ENCODE data around the gene GBF1.
"Not testable (repeated sequence)": the region's sequence is repeated elsewhere in the genome, so short reads cannot be mapped to it uniquely, and the experiment has no call there.

Gene GBF1

GRCh38 chr10:102268375-102268888 lies 23.1 kb downstream of the GBF1 start:
- DNase-seq = no peak

- DNase-seq = no peak
Measured at GRCh38 chr10:102269017-102269416, 23.7 kb downstream of the GBF1 start.

DNA sequence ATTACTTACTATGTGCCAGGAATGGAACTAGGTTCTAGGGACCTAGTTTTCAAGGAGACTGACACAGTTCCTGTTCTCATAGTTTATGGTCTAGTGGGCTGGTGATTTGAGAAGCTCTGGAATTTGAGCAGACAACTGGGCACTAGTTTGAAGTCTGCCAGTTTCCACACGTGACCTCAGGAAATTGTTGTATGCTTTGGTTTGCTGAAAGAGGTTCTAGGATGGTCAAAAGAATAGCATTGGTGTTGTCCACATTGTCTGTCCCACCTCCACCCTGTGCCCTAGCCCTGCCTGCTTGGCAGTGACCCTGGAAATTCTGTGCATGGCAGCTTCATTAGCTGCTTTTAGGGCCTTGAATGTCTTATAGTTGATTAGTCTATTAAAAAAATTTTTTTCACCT lies 28.7 kb downstream of the GBF1 start:
- no peak for DNase-seq

DNA sequence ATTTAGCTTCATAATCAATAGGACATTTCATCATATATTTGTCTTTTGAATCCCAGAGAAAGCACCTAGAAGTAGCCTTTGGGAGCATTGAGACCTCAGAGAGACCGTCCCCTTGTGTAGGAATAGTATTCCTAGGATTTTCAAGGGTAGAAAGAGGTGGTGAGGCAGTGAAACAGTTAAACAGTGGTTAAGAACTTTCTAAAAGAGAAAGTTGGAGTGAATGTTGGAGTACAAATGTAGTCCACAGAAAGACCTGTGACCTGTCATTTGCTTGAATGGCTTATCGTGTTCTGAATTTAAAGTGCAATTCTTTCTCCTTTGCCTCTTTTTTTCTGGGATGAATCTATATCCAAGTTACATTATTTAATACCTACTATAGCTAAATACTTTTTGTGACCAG lies 30.0 kb downstream of the GBF1 start:
- no peak for DNase-seq

- DNase-seq = no peak
Measured at GRCh38 chr10:102279104-102279503, 33.8 kb downstream of the GBF1 start.

DNA sequence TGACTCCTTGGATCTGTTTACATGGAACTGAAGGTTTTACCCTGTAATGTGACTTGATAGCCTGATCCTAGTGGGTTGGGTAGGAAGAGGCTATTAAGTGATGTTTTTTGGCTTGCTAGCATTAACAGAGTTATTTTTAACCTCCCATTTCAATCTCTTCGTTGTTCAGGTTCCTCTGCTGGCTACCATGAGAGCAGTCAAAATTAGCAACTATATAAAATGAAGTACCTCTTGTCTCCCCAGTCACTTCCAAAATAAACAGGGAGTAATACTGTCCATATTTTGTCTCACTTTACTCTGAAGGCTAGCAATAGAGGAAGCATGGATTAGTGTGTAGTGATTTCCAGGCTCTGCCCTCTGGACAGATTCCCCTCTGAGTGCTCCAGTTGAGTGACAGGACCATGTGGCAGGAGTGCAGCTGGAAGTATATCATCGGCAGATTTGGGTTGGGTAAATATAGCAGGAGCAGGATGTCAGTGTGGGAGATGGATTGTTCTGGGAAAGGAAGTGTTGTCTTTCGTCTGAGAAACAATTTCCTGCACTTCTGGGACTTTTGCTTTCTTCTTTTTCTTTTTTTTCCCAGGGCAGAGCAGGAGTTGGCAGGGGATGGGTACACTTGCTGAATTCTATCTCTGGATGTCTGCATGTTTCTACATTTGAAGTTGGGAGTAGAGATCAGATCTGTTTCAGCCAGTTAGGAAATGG lies 35.2 kb downstream of the GBF1 start:
- no peak for DNase-seq

DNA sequence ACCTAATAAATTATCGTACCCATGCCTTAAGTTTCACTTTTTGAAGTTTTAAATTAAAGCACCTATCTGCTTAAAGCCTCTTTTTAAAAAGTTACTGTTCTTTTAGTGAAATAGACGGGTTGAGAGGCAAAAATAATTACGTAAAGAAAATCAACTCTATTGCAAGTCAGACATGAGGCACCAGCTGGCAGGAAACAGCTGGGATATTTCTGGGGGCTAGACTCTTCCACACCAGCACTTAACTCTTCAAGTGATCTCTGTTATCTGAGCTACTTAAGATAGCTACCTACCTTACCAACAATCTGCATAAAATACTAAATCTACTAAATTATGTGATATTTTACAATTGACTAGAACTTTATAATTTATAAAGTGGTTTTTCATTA lies 35.8 kb downstream of the GBF1 start:
- no peak for DNase-seq

GRCh38 chr10:102283488-102283887 lies 38.2 kb downstream of the GBF1 start:
- DNase-seq = no peak

GRCh38 chr10:102283890-102284289 lies 38.6 kb downstream of the GBF1 start:
- DNase-seq = no peak

DNA sequence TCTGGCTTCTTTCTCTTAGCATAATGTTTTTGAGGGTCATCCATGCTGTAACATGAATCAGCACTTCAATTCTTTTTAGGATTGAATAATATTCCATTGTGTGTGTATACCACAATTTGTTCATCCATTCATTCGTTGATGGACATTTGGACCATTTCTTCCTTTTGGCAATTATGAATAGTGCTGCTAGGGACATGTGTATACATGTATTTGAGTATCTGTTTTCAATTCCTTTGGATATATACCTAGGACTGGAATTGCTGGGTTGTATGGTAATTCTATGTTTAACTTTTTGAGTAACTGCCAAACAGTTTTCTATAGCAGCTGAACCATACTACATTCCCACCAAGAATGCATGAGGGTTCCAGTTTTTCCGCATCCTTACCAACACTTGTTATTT lies 39.2 kb downstream of the GBF1 start:
- DNase-seq = no peak

DNA sequence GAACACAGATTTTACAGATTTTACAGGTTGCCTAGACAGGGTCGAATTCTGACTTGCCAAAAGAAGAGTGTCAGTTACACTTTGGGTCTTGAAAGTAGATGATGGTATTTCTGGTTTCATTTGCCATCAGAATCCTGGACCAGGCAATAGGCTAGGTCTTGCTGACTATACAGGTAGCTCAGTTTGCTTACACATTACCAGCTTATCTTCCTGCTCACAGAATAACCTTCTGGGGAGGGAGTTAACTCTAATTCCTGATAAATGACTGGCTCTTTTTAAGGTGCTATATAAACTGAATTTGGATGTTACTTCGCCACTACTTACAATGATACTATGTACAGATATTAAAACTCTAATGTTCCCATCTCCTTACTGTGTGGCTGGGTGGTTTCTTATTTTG lies 39.8 kb downstream of the GBF1 start:
- no peak for DNase-seq

GRCh38 chr10:102286216-102286615 lies 40.9 kb downstream of the GBF1 start:
- no peak for DNase-seq

DNA sequence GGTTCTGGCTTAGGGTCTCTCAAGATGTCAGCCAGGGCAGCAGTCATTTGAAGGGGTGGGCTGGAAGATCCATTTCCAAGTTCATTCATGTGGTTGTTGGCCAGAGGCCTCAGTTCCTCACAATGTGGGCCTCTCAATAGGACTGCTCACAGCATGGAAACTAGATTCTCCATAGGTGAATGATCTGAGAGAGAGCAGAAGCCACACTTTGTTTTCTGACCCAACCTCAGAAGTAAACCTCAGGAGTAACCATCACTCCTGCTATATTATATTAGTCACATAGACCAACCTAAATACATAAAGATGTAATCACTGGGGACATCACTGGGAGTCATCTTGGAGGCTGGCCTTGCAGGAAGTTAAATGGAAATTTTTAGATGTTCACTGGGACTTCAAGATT lies 42.2 kb downstream of the GBF1 start:
- no peak for DNase-seq

GRCh38 chr10:102287991-102288390 lies 42.7 kb downstream of the GBF1 start:
- no peak for DNase-seq

- DNase-seq = no peak
Measured at GRCh38 chr10:102289356-102289755, 44.0 kb downstream of the GBF1 start.

DNA sequence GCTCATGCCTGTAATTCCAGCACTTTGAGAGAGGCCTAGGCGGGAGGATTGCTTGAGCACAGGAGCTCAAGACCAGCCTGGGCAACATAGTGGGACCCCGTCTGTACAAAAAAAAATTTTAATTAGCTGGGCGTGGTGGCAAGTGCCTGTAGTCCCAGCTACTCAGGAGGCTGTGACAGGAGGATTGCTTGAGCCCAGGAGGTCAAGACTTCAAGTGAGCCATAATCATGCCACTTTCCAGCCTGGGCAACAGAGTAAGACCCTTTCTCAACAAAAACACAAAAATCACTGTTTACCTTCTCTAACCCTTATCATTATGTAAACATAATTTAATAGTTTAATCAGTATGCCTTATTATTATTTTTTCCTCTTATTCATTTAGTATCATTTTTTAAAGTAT lies 44.5 kb downstream of the GBF1 start:
- no peak for DNase-seq

DNA sequence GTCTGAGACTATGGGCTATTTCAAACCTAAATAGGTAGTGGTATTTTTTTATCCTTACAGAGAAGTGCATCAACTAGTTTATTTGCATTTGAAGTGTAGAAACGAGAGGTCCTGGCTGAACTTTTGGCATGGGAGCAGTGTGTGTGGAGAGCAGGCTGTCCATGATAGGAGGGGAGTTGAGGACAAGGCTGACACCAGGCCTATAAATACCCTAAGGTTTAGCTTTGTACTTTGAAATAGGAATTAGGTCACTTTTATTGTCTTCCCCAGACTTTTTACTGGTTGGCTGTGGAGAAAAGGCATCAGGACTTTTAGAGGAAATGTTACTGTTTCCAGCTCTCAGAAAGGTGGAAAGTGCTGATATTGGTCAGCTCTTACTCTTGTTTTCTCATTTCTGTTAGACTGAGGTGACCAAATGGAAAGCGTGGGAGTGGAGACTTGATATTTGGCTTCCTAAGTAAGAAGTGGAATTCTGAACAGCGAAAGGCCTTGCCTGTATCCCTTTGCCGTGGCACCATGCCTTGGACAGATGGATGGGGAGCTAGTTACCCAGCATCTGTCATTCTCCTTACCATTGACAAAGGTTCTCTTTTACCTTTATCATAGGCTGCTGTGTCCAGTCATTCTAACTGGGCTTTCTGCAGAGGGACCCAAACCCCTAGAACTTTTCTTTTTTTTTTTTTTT lies 46.0 kb downstream of the GBF1 start:
- DNase-seq = no peak

DNA sequence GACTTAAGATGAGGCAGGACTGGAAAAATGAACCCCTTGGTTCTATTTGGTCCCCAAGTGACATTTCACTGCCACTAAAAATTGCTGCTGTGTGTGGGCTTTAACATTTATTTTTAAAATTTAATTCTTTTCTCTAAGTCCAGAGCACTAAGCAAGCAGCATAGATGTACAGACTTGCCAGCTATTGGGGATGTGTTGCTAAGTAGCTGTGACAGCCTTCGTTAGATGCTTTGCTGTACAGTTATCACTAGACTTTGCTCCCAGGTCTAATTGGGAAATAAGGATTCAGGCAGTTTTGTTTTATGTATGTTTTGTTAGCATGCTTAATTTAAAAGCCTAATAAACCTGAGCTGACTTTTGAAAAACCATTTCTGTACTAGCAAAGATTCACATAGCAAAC lies 51.8 kb downstream of the GBF1 start:
- no peak for DNase-seq

GRCh38 chr10:102298899-102299298 lies 53.6 kb downstream of the GBF1 start:
- no peak for DNase-seq

DNA sequence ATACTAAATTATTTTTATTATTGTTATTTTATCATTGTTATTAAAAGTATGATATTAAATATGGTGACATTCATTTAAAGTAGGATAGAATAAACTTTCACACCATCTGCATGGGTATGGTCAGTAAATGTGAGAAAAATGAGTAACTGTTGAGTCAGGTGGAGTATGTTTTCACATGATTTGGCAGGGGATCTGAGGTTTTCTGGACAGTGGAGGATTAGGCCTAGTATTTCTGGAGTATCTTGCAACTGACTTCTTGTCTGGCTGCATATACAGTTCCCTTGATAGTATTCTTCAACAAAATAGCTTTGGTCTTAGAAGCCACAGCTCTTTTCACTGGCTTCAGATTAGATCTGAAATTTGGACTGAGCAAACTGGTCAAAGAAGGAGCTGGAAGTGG lies 54.5 kb downstream of the GBF1 start:
- DNase-seq = no peak

GRCh38 chr10:102300278-102300843 lies 55.0 kb downstream of the GBF1 start:
- DNase-seq = no peak

GRCh38 chr10:102300912-102301311 lies 55.6 kb downstream of the GBF1 start:
- not testable (repeated sequence) for DNase-seq

GRCh38 chr10:102301332-102301731 lies 56.0 kb downstream of the GBF1 start:
- not testable (repeated sequence) for DNase-seq

GRCh38 chr10:102302611-102303010 lies 57.3 kb downstream of the GBF1 start:
- no peak for DNase-seq
